ENCODE data around the gene IQGAP2.

IQGAP2 gene

GRCh38 chr5:76607353-76607871, 204.3 kb downstream of the IQGAP2 start (continued):
- TF ChIP-seq ZFP3 (CRISPR knock-in tag; IDR thresholded peaks at IDR 0.05) (no peak), POU6F1 (CRISPR knock-in tag; IDR thresholded peaks at IDR 0.05; ENCODE audit: borderline replicate concordance, low read depth) (no peak), ARNTL (CRISPR knock-in tag; IDR thresholded peaks at IDR 0.05; ENCODE audit: borderline replicate concordance, low read depth) (no peak), RARB (CRISPR knock-in tag; IDR thresholded peaks at IDR 0.05) (no peak)

GRCh38 chr5:76608833-76609232, 205.7 kb downstream of the IQGAP2 start:
- ATAC-seq, result peak; percentile 21; the same call in 1 of the 3 replicates
- TF ChIP-seq ESRRG (CRISPR knock-in tag; IDR thresholded peaks at IDR 0.05) (no peak), OSR1 (CRISPR knock-in tag; IDR thresholded peaks at IDR 0.05) (no peak), PATZ1 (CRISPR knock-in tag; IDR thresholded peaks at IDR 0.05; ENCODE audit: borderline replicate concordance) (no peak), ZNF8 (CRISPR knock-in tag; IDR thresholded peaks at IDR 0.05) (no peak), TSHZ2 (CRISPR knock-in tag; IDR thresholded peaks at IDR 0.05) (no peak), CSRNP3 (CRISPR knock-in tag; IDR thresholded peaks at IDR 0.05) (no peak), TCF4 (CRISPR knock-in tag; IDR thresholded peaks at IDR 0.05; ENCODE audit: borderline replicate concordance) (no peak), ZNF70 (CRISPR knock-in tag; IDR thresholded peaks at IDR 0.05) (no peak), CREB5 (CRISPR knock-in tag; IDR thresholded peaks at IDR 0.05; ENCODE audit: low read depth) (no peak), ZNF565 (CRISPR knock-in tag; conservative IDR thresholded peaks at IDR 0.05; ENCODE audit: low read depth) (no peak), ZFP30 (CRISPR knock-in tag; IDR thresholded peaks at IDR 0.05) (no peak), ZFP3 (CRISPR knock-in tag; IDR thresholded peaks at IDR 0.05) (no peak), ISL1 (CRISPR knock-in tag; IDR thresholded peaks at IDR 0.05) (no peak), POU6F1 (CRISPR knock-in tag; IDR thresholded peaks at IDR 0.05; ENCODE audit: borderline replicate concordance, low read depth) (no peak)

- no peak for ATAC-seq
- TF ChIP-seq BACH2 (CRISPR knock-in tag; IDR thresholded peaks at IDR 0.05; ENCODE audit: borderline replicate concordance) (no peak), TSHZ2 (CRISPR knock-in tag; IDR thresholded peaks at IDR 0.05) (no peak), PATZ1 (CRISPR knock-in tag; IDR thresholded peaks at IDR 0.05; ENCODE audit: borderline replicate concordance) (no peak), ZNF8 (CRISPR knock-in tag; IDR thresholded peaks at IDR 0.05) (no peak), SNAI2 (CRISPR knock-in tag; IDR thresholded peaks at IDR 0.05) (no peak), CSDC2 (CRISPR knock-in tag; IDR thresholded peaks at IDR 0.05) (no peak), OSR1 (CRISPR knock-in tag; IDR thresholded peaks at IDR 0.05) (no peak), TCF4 (CRISPR knock-in tag; IDR thresholded peaks at IDR 0.05; ENCODE audit: borderline replicate concordance) (no peak), POU6F1 (CRISPR knock-in tag; IDR thresholded peaks at IDR 0.05; ENCODE audit: borderline replicate concordance, low read depth) (no peak)
Measured at GRCh38 chr5:76610196-76610595, 207.1 kb downstream of the IQGAP2 start.

Measured in SK-N-SH treated with all-trans-retinoic acid at 6 μM for 48 hours (cell line).